ENCODE measurements around the gene SYT5. TPM values are rescaled to one million over a fixed set of nuclear protein-coding genes. Genes with fewer than 3 reads are reported as not detected.

Gene SYT5
- polyA plus RNA-seq, 1 donor (not counting 4 experiments of a cell fraction or from before 2014, with no cell fraction given), result 0.33 TPM

GRCh38 chr19:55197528-55197927 lies 17.4 kb upstream of the SYT5 start:
- H4K20me1 ChIP-seq (ENCODE audit: control insufficient read depth, extremely low read depth, insufficient read depth, low read length), result no peaks in the 10 kb centered on the region
- no peak overlapping the region for H2AFZ ChIP-seq (ENCODE audit: control insufficient read depth, low read length)
- H3K4me1 ChIP-seq (ENCODE audit: control insufficient read depth, extremely low read depth, insufficient read depth, low read length), result no peaks in the 10 kb centered on the region
- H3K36me3 ChIP-seq (ENCODE audit: control insufficient read depth in 2 of 2, extremely low read depth in 1 of 2, insufficient read depth in 2 of 2, low read length in 2 of 2), result no peaks in the 10 kb centered on the region
- TF ChIP-seq EZH2 (IDR thresholded peaks at IDR 0.05; ENCODE audit: low read length) (no peak), CTCF (optimal IDR thresholded peaks at IDR 0.05 in 1 of 3, IDR thresholded peaks at IDR 0.05 in 1 of 3, conservative IDR thresholded peaks at IDR 0.05 in 1 of 3; ENCODE audit: extremely low read depth in 1 of 3, insufficient read depth in 2 of 3, low read length in 3 of 3) (no peak)
- H3K9me1 ChIP-seq (ENCODE audit: control insufficient read depth, extremely low read depth, insufficient read depth, low read length), result no peaks in the 10 kb centered on the region
- no peaks in the 10 kb centered on the region for H3K9me3 ChIP-seq (ENCODE audit: control insufficient read depth, low read depth, low read length)
- no peaks in the 10 kb centered on the region for H3K27me3 ChIP-seq (ENCODE audit: control insufficient read depth, extremely low read depth, insufficient read depth, low read length)
- no peak overlapping the region for H3K4me2 ChIP-seq (ENCODE audit: control insufficient read depth, extremely low read depth, insufficient read depth, low read depth, low read length)
- no peak overlapping the region for H3K9ac ChIP-seq (ENCODE audit: control insufficient read depth, extremely low read depth, insufficient read depth, low read length)
- H3K27ac ChIP-seq (ENCODE audit: control insufficient read depth, insufficient read depth, low read length), result no peak overlapping the region
- dilution Hi-C loops (cut with MboI; ENCODE audit: extremely low pct_ligation_motif_present, low sequenced_read_pairs), result no loop called here
- no peak for FAIRE-seq
- H3K4me3 ChIP-seq (ENCODE audit: control insufficient read depth in 2 of 3, extremely low read depth in 1 of 3, insufficient read depth in 2 of 3, low read depth in 1 of 3, low read length in 3 of 3), result no peak overlapping the region
- DNase-seq (ENCODE audit: low read depth, low spot score), result no peak
- H3K79me2 ChIP-seq (ENCODE audit: control insufficient read depth, insufficient read depth, low read length), result no peaks in the 10 kb centered on the region

GRCh38 chr19:55196803-55197202 lies 16.7 kb upstream of the SYT5 start:
- no peak overlapping the region for H3K4me3 ChIP-seq (ENCODE audit: control insufficient read depth in 2 of 3, extremely low read depth in 1 of 3, insufficient read depth in 2 of 3, low read depth in 1 of 3, low read length in 3 of 3)
- no peak overlapping the region for H3K27ac ChIP-seq (ENCODE audit: control insufficient read depth, insufficient read depth, low read length)
- H2AFZ ChIP-seq (ENCODE audit: control insufficient read depth, low read length), result no peak overlapping the region
- H3K9me3 ChIP-seq (ENCODE audit: control insufficient read depth, low read depth, low read length), result no peaks in the 10 kb centered on the region
- no peaks in the 10 kb centered on the region for H3K4me1 ChIP-seq (ENCODE audit: control insufficient read depth, extremely low read depth, insufficient read depth, low read length)
- H3K79me2 ChIP-seq (ENCODE audit: control insufficient read depth, insufficient read depth, low read length), result no peaks in the 10 kb centered on the region
- FAIRE-seq (no peak), DNase-seq (ENCODE audit: low read depth, low spot score) (no peak)
- dilution Hi-C loops (cut with MboI; ENCODE audit: extremely low pct_ligation_motif_present, low sequenced_read_pairs), result no loop called here
- no peaks in the 10 kb centered on the region for H3K27me3 ChIP-seq (ENCODE audit: control insufficient read depth, extremely low read depth, insufficient read depth, low read length)
- TF ChIP-seq EZH2 (IDR thresholded peaks at IDR 0.05; ENCODE audit: low read length) (no peak), CTCF (optimal IDR thresholded peaks at IDR 0.05 in 1 of 3, IDR thresholded peaks at IDR 0.05 in 1 of 3, conservative IDR thresholded peaks at IDR 0.05 in 1 of 3; ENCODE audit: extremely low read depth in 1 of 3, insufficient read depth in 2 of 3, low read length in 3 of 3) (no peak)
- H3K4me2 ChIP-seq (ENCODE audit: control insufficient read depth, extremely low read depth, insufficient read depth, low read depth, low read length), result no peak overlapping the region
- H3K9ac ChIP-seq (ENCODE audit: control insufficient read depth, extremely low read depth, insufficient read depth, low read length), result no peak overlapping the region
- no peaks in the 10 kb centered on the region for H3K9me1 ChIP-seq (ENCODE audit: control insufficient read depth, extremely low read depth, insufficient read depth, low read length)
- H4K20me1 ChIP-seq (ENCODE audit: control insufficient read depth, extremely low read depth, insufficient read depth, low read length), result no peaks in the 10 kb centered on the region
- H3K36me3 ChIP-seq (ENCODE audit: control insufficient read depth in 2 of 2, extremely low read depth in 1 of 2, insufficient read depth in 2 of 2, low read length in 2 of 2), result no peaks in the 10 kb centered on the region

Data from keratinocyte (primary cell).